ENCODE results near the gene RNASE7.

The RNASE7 gene

DNA sequence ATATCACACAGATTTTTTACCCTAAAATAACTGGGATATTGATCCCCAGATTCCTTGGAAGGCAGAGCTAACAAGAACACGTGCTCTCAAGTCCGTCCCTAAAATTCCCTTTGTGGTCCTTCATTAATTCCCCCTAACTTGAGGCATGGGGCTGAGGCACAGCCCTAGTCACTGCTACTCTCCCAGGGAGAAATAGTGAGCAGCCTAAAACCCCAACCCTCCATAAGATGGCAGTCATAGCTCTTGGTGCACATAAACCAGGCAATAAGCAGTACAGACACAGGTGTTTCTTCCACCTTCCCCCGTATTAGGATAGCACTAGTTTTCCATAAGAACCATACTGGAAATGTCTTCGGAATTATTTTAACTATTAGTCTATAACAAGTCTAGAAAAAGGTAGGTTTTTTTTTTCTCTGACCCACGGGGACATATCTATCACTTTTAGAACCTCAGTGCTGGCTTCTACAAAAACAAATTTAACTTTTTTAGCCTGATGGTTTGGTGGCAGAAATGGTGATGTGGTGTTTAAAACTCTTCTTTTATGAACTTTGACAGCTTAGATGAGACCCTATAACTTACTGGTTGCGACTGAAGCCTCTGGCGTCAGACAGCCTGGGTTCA lies 24.8 kb downstream of the RNASE7 start:
- H3K4me3 ChIP-seq (ENCODE audit: control insufficient read depth, low read depth, low read length): no peak overlapping the region
- TF ChIP-seq CTCF (IDR thresholded peaks at IDR 0.05; ENCODE audit: control insufficient read depth, insufficient read depth, low read depth, low read length, missing control alignments): peak; percentile 37
- DNase-seq (ENCODE audit: low read depth): no peak

GRCh38 chr14:21068521-21069387 lies 26.6 kb downstream of the RNASE7 start:
- DNase-seq (ENCODE audit: low read depth): no peak
- peak overlapping the region; percentile 96 for H3K4me3 ChIP-seq (ENCODE audit: control insufficient read depth, low read depth, low read length)
- peak; percentile 73 for TF ChIP-seq CTCF (IDR thresholded peaks at IDR 0.05; ENCODE audit: control insufficient read depth, insufficient read depth, low read depth, low read length, missing control alignments)

- peak overlapping the region; percentile 96 for H3K4me3 ChIP-seq (ENCODE audit: control insufficient read depth, low read depth, low read length)
- no peak for TF ChIP-seq CTCF (IDR thresholded peaks at IDR 0.05; ENCODE audit: control insufficient read depth, insufficient read depth, low read depth, low read length, missing control alignments)
- DNase-seq (ENCODE audit: low read depth): no peak
These were observed 27.4 kb downstream of the RNASE7 start for GRCh38 chr14:21069388-21070082.

GRCh38 chr14:21070083-21070609 lies 28.0 kb downstream of the RNASE7 start, which contains the start of gene ARHGEF40:
ARHGEF40 (plus strand) TSS chr14:21070304; CDS start chr14:21070397, 93 bp downstream.
- H3K4me3 ChIP-seq (ENCODE audit: control insufficient read depth, low read depth, low read length): peak within 1 kb of the TSS; percentile 96
- no peak for TF ChIP-seq CTCF (IDR thresholded peaks at IDR 0.05; ENCODE audit: control insufficient read depth, insufficient read depth, low read depth, low read length, missing control alignments)
- no peak for DNase-seq (ENCODE audit: low read depth)

- H3K4me3 ChIP-seq (ENCODE audit: control insufficient read depth, low read depth, low read length): peak overlapping the region; percentile 96
- no peak for DNase-seq (ENCODE audit: low read depth)
- no peak for TF ChIP-seq CTCF (IDR thresholded peaks at IDR 0.05; ENCODE audit: control insufficient read depth, insufficient read depth, low read depth, low read length, missing control alignments)
These were observed 28.6 kb downstream of the RNASE7 start for GRCh38 chr14:21070610-21071224.

All from AG09309 (cell line).